HEK293 (cell line): ENCODE measurements around the gene COL13A1.

ENCODE experiments used
- CTCF ChIA-PET: fragments of 350-600 bp; formaldehyde crosslinking; extraction: SDS; loops from one replicate; lab custom pipeline; 2021; ENCODE audit warnings: antibody characterized with exemption; lab: Yijun Ruan, JAX
- POLR2A ChIA-PET: fragments of 300-600 bp; formaldehyde crosslinking; extraction: SDS; loops from one replicate; lab custom pipeline; 2020; ENCODE audit warnings: antibody characterized with exemption, inconsistent platforms; lab: Yijun Ruan, JAX
- H3K27ac ChIP-seq: fragments of 200-500 bp; sonication (Bioruptor generic); 2 replicates; pipeline ENCODE4 v1.5.1; 2014; ENCODE audit warnings: low read depth, low read length, control low read depth, inconsistent platforms; ENCODE audit errors: extremely low read depth
- H3K36me3 ChIP-seq, 2 experiments: fragments of 200-500 bp in 1 of 2; sonication (Bioruptor generic) in 1 of 2; 1 replicate in 1 of 2; 2 replicates in 1 of 2; pipeline ENCODE4 v1.5.1; 2014 to 2017; ENCODE audit warnings: inconsistent platforms in 2 of 2, low read length in 2 of 2; ENCODE audit not compliant: control insufficient read depth in 2 of 2, insufficient read depth in 1 of 2
- H3K4me1 ChIP-seq: fragments of 200-500 bp; sonication (Bioruptor generic); 2 replicates; pipeline ENCODE4 v1.5.1; 2014; ENCODE audit warnings: mild to moderate bottlenecking, low read length, inconsistent platforms; ENCODE audit not compliant: control insufficient read depth, insufficient read depth
- H3K4me3 ChIP-seq: 2 replicates; pipeline ENCODE4 v1.5.1; 2011; ENCODE audit warnings: low read depth, mild to moderate bottlenecking, control low read depth, low read length, moderate library complexity
- H3K9me3 ChIP-seq: fragments of 200-500 bp; sonication (Bioruptor generic); 2 replicates; pipeline ENCODE4 v1.5.1; 2014; ENCODE audit warnings: low read depth, low read length, inconsistent platforms; ENCODE audit not compliant: control insufficient read depth, insufficient read depth
- BCL11B ChIP-seq: fragments of 450-650 bp; formaldehyde crosslinking; IDR thresholded peaks from 2 replicates; pipeline ENCODE4 v1.5.1; 2016; ENCODE audit warnings: low read depth, missing biosample characterization, missing genetic modification characterization
- GLIS1 ChIP-seq: fragments of 450-650 bp; formaldehyde crosslinking; IDR thresholded peaks from 2 replicates; pipeline ENCODE4 v1.5.1; 2016; ENCODE audit warnings: missing biosample characterization, missing genetic modification characterization
- GLIS2 ChIP-seq: fragments of 450-650 bp; formaldehyde crosslinking; IDR thresholded peaks from 2 replicates; pipeline ENCODE4 v1.5.1; 2016; ENCODE audit warnings: missing biosample characterization, missing genetic modification characterization
- KLF10 ChIP-seq: fragments of 450-650 bp; IDR thresholded peaks from 2 replicates; pipeline ENCODE4 v1.5.1; 2018; ENCODE audit warnings: missing biosample characterization, mild to moderate bottlenecking, missing genetic modification characterization
- KLF17 ChIP-seq: fragments of 450-650 bp; formaldehyde crosslinking; IDR thresholded peaks from 2 replicates; pipeline ENCODE4 v1.5.1; 2016; ENCODE audit warnings: missing biosample characterization, missing genetic modification characterization
- ZBTB26 ChIP-seq: fragments of 450-650 bp; formaldehyde crosslinking; optimal IDR thresholded peaks from 2 replicates; pipeline ENCODE3; 2016; ENCODE audit warnings: missing biosample characterization, mild to moderate bottlenecking, missing genetic modification characterization
- ZBTB7A ChIP-seq: fragments of 450-650 bp; formaldehyde crosslinking; IDR thresholded peaks from 2 replicates; pipeline ENCODE4 v1.5.1; 2016; ENCODE audit warnings: low read depth, missing biosample characterization, missing genetic modification characterization
- ZIC2 ChIP-seq: fragments of 450-650 bp; formaldehyde crosslinking; IDR thresholded peaks from 2 replicates; pipeline ENCODE4 v1.5.1; 2016; ENCODE audit warnings: missing biosample characterization, missing genetic modification characterization
- ZNF157 ChIP-seq: fragments of 450-650 bp; formaldehyde crosslinking; IDR thresholded peaks from 2 replicates; pipeline ENCODE4 v1.5.1; 2016; ENCODE audit warnings: missing biosample characterization, missing genetic modification characterization
- ZNF169 ChIP-seq: fragments of 450-650 bp; formaldehyde crosslinking; IDR thresholded peaks from 2 replicates; pipeline ENCODE4 v1.5.1; 2016; ENCODE audit warnings: missing biosample characterization, missing genetic modification characterization
- ZNF214 ChIP-seq: fragments of 450-650 bp; formaldehyde crosslinking; IDR thresholded peaks from 2 replicates; pipeline ENCODE4 v1.5.1; 2017; ENCODE audit warnings: missing biosample characterization, mild to moderate bottlenecking, missing genetic modification characterization, borderline replicate concordance
- ZNF221 ChIP-seq: fragments of 450-650 bp; formaldehyde crosslinking; IDR thresholded peaks from 2 replicates; pipeline ENCODE4 v1.5.1; 2017; ENCODE audit warnings: missing biosample characterization, missing genetic modification characterization, borderline replicate concordance
- ZNF280C ChIP-seq: fragments of 450-650 bp; formaldehyde crosslinking; IDR thresholded peaks from 2 replicates; pipeline ENCODE4 v1.5.1; 2016; ENCODE audit warnings: missing biosample characterization, missing genetic modification characterization
- ZNF426 ChIP-seq: fragments of 450-650 bp; formaldehyde crosslinking; IDR thresholded peaks from 2 replicates; pipeline ENCODE4 v1.5.1; 2017; ENCODE audit warnings: missing biosample characterization, missing genetic modification characterization, mild to moderate bottlenecking, inconsistent platforms, moderate library complexity
- ZNF548 ChIP-seq: fragments of 450-650 bp; formaldehyde crosslinking; IDR thresholded peaks from 2 replicates; pipeline ENCODE4 v1.5.1; 2016; ENCODE audit warnings: missing biosample characterization, missing genetic modification characterization
- ZNF600 ChIP-seq: fragments of 450-650 bp; formaldehyde crosslinking; IDR thresholded peaks from 2 replicates; pipeline ENCODE4 v1.5.1; 2016; ENCODE audit warnings: missing biosample characterization, missing genetic modification characterization
- ZNF658 ChIP-seq: fragments of 450-650 bp; formaldehyde crosslinking; IDR thresholded peaks from 2 replicates; pipeline ENCODE4; 2016; ENCODE audit warnings: missing biosample characterization, missing genetic modification characterization
- ZNF664 ChIP-seq: fragments of 450-650 bp; formaldehyde crosslinking; IDR thresholded peaks from 2 replicates; pipeline ENCODE4 v1.5.1; 2016; ENCODE audit warnings: missing biosample characterization, missing genetic modification characterization
- ZNF707 ChIP-seq: fragments of 450-650 bp; formaldehyde crosslinking; IDR thresholded peaks from 2 replicates; pipeline ENCODE4 v1.5.1; 2016; ENCODE audit warnings: missing biosample characterization, missing genetic modification characterization
- ZNF830 ChIP-seq: fragments of 450-650 bp; IDR thresholded peaks from 2 replicates; pipeline ENCODE4 v1.5.0; 2018; ENCODE audit warnings: missing biosample characterization, missing genetic modification characterization, low read depth, mild to moderate bottlenecking, moderate library complexity
- TF ChIP-seq, protein P1 (sequence below): fragments of 450-650 bp; formaldehyde crosslinking; IDR thresholded peaks from 2 replicates; pipeline ENCODE4 v1.5.1; 2016; ENCODE audit warnings: missing biosample characterization, missing genetic modification characterization

Gene COL13A1

DNA sequence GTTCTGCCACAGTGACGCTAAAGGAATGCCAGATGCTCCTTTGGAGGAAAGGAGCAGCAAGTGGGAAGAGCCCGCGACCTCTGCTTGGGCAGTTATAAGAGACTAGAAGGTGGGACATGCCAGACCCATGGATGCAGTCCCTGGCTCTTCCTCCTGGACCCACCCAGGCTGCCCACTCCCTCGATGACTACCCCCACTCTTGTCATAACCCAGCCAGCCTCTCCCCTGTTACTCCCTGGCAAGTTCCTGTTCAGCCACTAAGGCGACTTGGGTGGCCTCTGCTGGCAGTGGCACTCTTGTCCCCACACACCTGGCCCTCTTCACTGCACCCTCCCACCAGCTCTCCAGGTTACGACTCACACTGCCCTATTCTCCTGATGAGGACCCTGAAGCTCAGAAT, 33.5 kb downstream of the COL13A1 start:
- CTCF ChIA-PET: interaction anchor here (0.7 kb wide), 1 partner anchor 355 kb away, joined by 3 read pairs; no protein-coding TSS in a partner anchor
- H3K4me1 ChIP-seq: no peaks in the 10 kb centered on the region

GRCh38 chr10:69835875-69836730, 34.4 kb downstream of the COL13A1 start:
- POLR2A ChIA-PET: no interaction called here
- H3K4me1 ChIP-seq: no peaks in the 10 kb centered on the region
- H3K27ac ChIP-seq: no peak overlapping the region
- no peak overlapping the region for H3K4me3 ChIP-seq
- no peaks in the 10 kb centered on the region for H3K36me3 ChIP-seq
- TF ChIP-seq ZBTB26 (tag by site-specific recombination): no peak
- peak; percentile 36; the same call in 1 of the 2 replicates for TF ChIP-seq GLIS2 (tag by site-specific recombination)
- no peak for TF ChIP-seq BCL11B
- TF ChIP-seq ZNF280C: no peak
- no peak for TF ChIP-seq ZNF426 (tag by site-specific recombination)
- no peak for TF ChIP-seq KLF10 (tag by site-specific recombination)
- TF ChIP-seq ZNF664 (tag by site-specific recombination): no peak
- TF ChIP-seq ZNF548 (tag by site-specific recombination): no peak
- TF ChIP-seq ZNF658 (tag by site-specific recombination): no peak
- no peak for TF ChIP-seq ZNF707 (tag by site-specific recombination)
- no peak for TF ChIP-seq ZNF157
- TF ChIP-seq GLIS1 (tag by site-specific recombination): peak; percentile 62
- TF ChIP-seq, protein P1, sequence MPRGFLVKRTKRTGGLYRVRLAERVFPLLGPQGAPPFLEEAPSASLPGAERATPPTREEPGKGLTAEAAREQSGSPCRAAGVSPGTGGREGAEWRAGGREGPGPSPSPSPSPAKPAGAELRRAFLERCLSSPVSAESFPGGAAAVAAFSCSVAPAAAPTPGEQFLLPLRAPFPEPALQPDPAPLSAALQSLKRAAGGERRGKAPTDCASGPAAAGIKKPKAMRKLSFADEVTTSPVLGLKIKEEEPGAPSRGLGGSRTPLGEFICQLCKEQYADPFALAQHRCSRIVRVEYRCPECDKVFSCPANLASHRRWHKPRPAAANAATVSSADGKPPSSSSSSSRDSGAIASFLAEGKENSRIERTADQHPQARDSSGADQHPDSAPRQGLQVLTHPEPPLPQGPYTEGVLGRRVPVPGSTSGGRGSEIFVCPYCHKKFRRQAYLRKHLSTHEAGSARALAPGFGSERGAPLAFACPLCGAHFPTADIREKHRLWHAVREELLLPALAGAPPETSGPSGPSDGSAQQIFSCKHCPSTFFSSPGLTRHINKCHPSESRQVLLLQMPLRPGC (tag by site-specific recombination): no peak
- TF ChIP-seq ZNF830 (tag by site-specific recombination): no peak
- no peak for TF ChIP-seq ZNF600
- TF ChIP-seq ZNF214 (tag by site-specific recombination): no peak
- peak; percentile 66 for TF ChIP-seq ZIC2 (tag by site-specific recombination)
- H3K9me3 ChIP-seq: no peaks in the 10 kb centered on the region
- CTCF ChIA-PET: interaction anchor here (0.6 to 0.9 kb wide), 3 partner anchors 8 to 356 kb away, joined by 3 read pairs; no protein-coding TSS in a partner anchor

More for the DNA sequence above, 33.5 kb downstream of the COL13A1 start:
- H3K27ac ChIP-seq: no peak overlapping the region
- H3K36me3 ChIP-seq: no peaks in the 10 kb centered on the region
- no peaks in the 10 kb centered on the region for H3K9me3 ChIP-seq
- TF ChIP-seq ZNF221 (tag by site-specific recombination) (no peak), ZBTB7A (tag by site-specific recombination) (no peak), ZNF169 (tag by site-specific recombination) (no peak), KLF17 (tag by site-specific recombination) (peak; percentile 57; the same call in 1 of the 2 replicates)
- POLR2A ChIA-PET: no interaction called here
- H3K4me3 ChIP-seq: no peak overlapping the region
